Ammon's horn (tissue), 1 donor: Measurements from ENCODE around the gene CD6.
A peak's percentile ranks its signal among the peaks of the same experiment; 100 is the strongest.

ENCODE experiments used
- DNase-seq: peaks from one replicate; pipeline ENCODE4 v3.0.0-alpha.2; 2016; ENCODE audit warnings: low spot score

Gene CD6

GRCh38 chr11:61028135-61028729 lies 56.8 kb downstream of the CD6 start:
- no peak for DNase-seq

- DNase-seq, result no peak
Measured at GRCh38 chr11:61032824-61033223, 61.3 kb downstream of the CD6 start.

GRCh38 chr11:61033417-61033816 lies 61.9 kb downstream of the CD6 start:
- DNase-seq, result no peak

- DNase-seq, result no peak
Measured at GRCh38 chr11:61034111-61034510, 62.6 kb downstream of the CD6 start.

- no peak for DNase-seq
Measured at GRCh38 chr11:61034704-61035525, 63.4 kb downstream of the CD6 start.

GRCh38 chr11:61035526-61035835 lies 64.0 kb downstream of the CD6 start:
- DNase-seq, result no peak

GRCh38 chr11:61037441-61038093 lies 66.1 kb downstream of the CD6 start:
- DNase-seq, result no peak

- DNase-seq, result no peak
Measured at GRCh38 chr11:61039916-61040315, 68.4 kb downstream of the CD6 start.

- peak; percentile 38 for DNase-seq
Measured at GRCh38 chr11:61041755-61042518, 70.5 kb downstream of the CD6 start.

GRCh38 chr11:61042537-61042936 lies 71.1 kb downstream of the CD6 start:
- no peak for DNase-seq

GRCh38 chr11:61042961-61043540 lies 71.6 kb downstream of the CD6 start:
- no peak for DNase-seq

- DNase-seq, result no peak
Measured at GRCh38 chr11:61045271-61045670, 73.8 kb downstream of the CD6 start.

GRCh38 chr11:61046833-61047232 lies 75.4 kb downstream of the CD6 start:
- DNase-seq, result no peak

GRCh38 chr11:61048368-61049062 lies 77.0 kb downstream of the CD6 start:
- no peak for DNase-seq

- DNase-seq, result no peak
Measured at GRCh38 chr11:61049063-61049377, 77.5 kb downstream of the CD6 start.

GRCh38 chr11:61049859-61050258 lies 78.4 kb downstream of the CD6 start:
- no peak for DNase-seq

GRCh38 chr11:61052182-61052972 lies 80.9 kb downstream of the CD6 start:
- no peak for DNase-seq

GRCh38 chr11:61053191-61053590 lies 81.7 kb downstream of the CD6 start:
- no peak for DNase-seq

- DNase-seq, result no peak
Measured at GRCh38 chr11:61054513-61054912, 83.0 kb downstream of the CD6 start.

- no peak for DNase-seq
Measured at GRCh38 chr11:61054927-61055562, 83.6 kb downstream of the CD6 start.
